ENCODE data around the gene HSPA1A.

DNA sequence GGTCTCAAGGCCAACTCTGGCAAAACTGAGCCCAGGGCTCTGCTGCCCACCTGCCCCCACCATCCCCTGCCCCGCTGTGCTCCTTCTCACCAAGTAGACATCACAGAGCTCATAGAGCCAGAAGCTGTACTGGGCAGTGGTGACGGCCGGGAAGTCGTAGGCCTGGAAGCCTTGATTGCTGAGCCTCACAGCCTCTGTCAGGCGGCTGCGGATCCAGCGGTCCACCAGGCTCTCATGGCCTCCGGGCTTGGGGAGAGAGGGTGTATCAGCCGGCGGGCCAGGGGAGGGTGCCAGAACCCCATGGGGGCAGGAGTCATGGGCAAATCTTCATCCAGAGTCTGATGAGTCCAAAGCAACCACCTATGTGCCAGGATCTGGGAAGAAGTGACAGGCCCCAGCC is 35.4 kb upstream of the HSPA1A start:
- TF ChIP-seq, protein P1, sequence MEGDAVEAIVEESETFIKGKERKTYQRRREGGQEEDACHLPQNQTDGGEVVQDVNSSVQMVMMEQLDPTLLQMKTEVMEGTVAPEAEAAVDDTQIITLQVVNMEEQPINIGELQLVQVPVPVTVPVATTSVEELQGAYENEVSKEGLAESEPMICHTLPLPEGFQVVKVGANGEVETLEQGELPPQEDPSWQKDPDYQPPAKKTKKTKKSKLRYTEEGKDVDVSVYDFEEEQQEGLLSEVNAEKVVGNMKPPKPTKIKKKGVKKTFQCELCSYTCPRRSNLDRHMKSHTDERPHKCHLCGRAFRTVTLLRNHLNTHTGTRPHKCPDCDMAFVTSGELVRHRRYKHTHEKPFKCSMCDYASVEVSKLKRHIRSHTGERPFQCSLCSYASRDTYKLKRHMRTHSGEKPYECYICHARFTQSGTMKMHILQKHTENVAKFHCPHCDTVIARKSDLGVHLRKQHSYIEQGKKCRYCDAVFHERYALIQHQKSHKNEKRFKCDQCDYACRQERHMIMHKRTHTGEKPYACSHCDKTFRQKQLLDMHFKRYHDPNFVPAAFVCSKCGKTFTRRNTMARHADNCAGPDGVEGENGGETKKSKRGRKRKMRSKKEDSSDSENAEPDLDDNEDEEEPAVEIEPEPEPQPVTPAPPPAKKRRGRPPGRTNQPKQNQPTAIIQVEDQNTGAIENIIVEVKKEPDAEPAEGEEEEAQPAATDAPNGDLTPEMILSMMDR (IDR thresholded peaks at IDR 0.05 in 4 of 5, conservative IDR thresholded peaks at IDR 0.05 in 1 of 5): no peak
- TF ChIP-seq POLR2A (IDR thresholded peaks at IDR 0.05): no peak

Data from gastrocnemius medialis (tissue), 4 donors.